Ascending aorta (tissue), 2 donors: ENCODE data around the gene REP15. TPM values are rescaled to one million over a fixed set of nuclear protein-coding genes. Genes with fewer than 3 reads are reported as not detected.
"Not testable (repeated sequence)": the region's sequence is repeated elsewhere in the genome, so short reads cannot be mapped to it uniquely, and the experiment has no call there.

ENCODE experiments used
- DNase-seq, 2 donors: peaks; one replicate each; pipeline ENCODE4 v3.0.0-alpha.2; 2019; ENCODE audit warnings: low spot score in 2 of 2
- H3K27ac ChIP-seq, 2 donors: fragments of 200-600 bp; sonication (generic); one replicate each; pipeline ENCODE4 v1.5.1; 2016 to 2017; ENCODE audit warnings: mild to moderate bottlenecking in 1 of 2
- H3K27me3 ChIP-seq: fragments of 200-600 bp; sonication (generic); one replicate; pipeline ENCODE4 v1.5.1; 2017
- H3K36me3 ChIP-seq, 2 donors: fragments of 200-600 bp; sonication (generic); one replicate each; pipeline ENCODE4 v1.5.1; 2016
- H3K4me1 ChIP-seq, 2 donors: fragments of 200-600 bp; sonication (generic); one replicate each; pipeline ENCODE4 v1.5.1; 2016 to 2017; ENCODE audit warnings: mild to moderate bottlenecking in 1 of 2
- H3K4me3 ChIP-seq, 2 donors: fragments of 200-600 bp; sonication (generic); one replicate each; pipeline ENCODE4 v1.5.1; 2016 to 2017; ENCODE audit warnings: mild to moderate bottlenecking in 1 of 2
- H3K9me3 ChIP-seq, 2 donors: fragments of 200-600 bp; sonication (generic); one replicate each; pipeline ENCODE4 v1.5.1; 2016
- intact Hi-C: fragments of 100-400 bp; cut with DNase I; formaldehyde crosslinking; loops from one replicate; pipeline ENCODE4 v1.15.1; 2023
- total RNA-seq: library from RNA; depleted of rRNA; stranded (reverse); fragments of >200 nt; gene quantifications from one replicate; pipeline ENCODE4 v1.1.0, GENCODE V29; 2016
- TF ChIP-seq, protein P1 (sequence below), 3 experiments: fragments of 200-600 bp in 2 of 3; fragments of 450-650 bp in 1 of 3; sonication (generic) in 2 of 3; IDR thresholded peaks; one replicate each; pipeline ENCODE4 v1.5.1; 2016 to 2019; ENCODE audit warnings: antibody characterized with exemption in 3 of 3, mild to moderate bottlenecking in 1 of 3, moderate library complexity in 1 of 3

Gene REP15
- not detected for total RNA-seq

DNA sequence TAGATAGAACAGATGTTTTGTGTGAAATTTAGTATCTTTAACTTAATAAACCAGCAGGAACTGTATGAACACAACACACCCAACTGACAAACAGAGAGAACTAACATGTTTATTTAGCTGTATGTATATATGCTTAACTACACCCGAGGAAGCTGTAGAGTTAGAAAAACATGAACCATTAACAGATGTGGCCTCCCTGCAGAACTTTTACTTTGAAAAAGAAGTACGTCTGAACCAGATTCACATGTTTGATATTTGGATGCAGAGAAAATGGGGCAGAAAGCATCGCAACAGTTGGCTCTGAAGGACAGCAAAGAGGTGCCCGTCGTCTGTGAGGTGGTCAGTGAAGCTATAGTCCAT is at the start of gene REP15:
TSS of gene REP15 (plus strand) at position 155 of the 360 bp plus-strand sequence. CDS start at position 271, 116 bp downstream.
- Histone ChIP-seq H3K4me3 (no peak within 1 kb of the TSS), H3K27me3 (no peaks in the 10 kb centered on the region), H3K4me1 (no peaks in the 10 kb centered on the region), H3K9me3 (no peaks in the 10 kb centered on the region), H3K36me3 (peaks cover 31 to 54% of the 10 kb centered on the region in 2 donors), H3K27ac (no peak within 1 kb of the TSS)
- TF ChIP-seq, protein P1, sequence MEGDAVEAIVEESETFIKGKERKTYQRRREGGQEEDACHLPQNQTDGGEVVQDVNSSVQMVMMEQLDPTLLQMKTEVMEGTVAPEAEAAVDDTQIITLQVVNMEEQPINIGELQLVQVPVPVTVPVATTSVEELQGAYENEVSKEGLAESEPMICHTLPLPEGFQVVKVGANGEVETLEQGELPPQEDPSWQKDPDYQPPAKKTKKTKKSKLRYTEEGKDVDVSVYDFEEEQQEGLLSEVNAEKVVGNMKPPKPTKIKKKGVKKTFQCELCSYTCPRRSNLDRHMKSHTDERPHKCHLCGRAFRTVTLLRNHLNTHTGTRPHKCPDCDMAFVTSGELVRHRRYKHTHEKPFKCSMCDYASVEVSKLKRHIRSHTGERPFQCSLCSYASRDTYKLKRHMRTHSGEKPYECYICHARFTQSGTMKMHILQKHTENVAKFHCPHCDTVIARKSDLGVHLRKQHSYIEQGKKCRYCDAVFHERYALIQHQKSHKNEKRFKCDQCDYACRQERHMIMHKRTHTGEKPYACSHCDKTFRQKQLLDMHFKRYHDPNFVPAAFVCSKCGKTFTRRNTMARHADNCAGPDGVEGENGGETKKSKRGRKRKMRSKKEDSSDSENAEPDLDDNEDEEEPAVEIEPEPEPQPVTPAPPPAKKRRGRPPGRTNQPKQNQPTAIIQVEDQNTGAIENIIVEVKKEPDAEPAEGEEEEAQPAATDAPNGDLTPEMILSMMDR (IDR thresholded peaks at IDR 0.05), result no peak
- intact Hi-C loops, result no loop called here
- no peak for DNase-seq

- H3K27me3 ChIP-seq, result no peaks in the 10 kb centered on the region
- no peak overlapping the region for H3K27ac ChIP-seq
- TF ChIP-seq, protein P1 (IDR thresholded peaks at IDR 0.05), result no peak
- intact Hi-C loops, result loop anchor here (5.0 kb wide), 2 partner anchors 213 to 318 kb away; partner anchors contain the start of gene BMAL2
- H3K4me3 ChIP-seq, result no peak overlapping the region
- no peak for DNase-seq
- no peaks in the 10 kb centered on the region for H3K9me3 ChIP-seq
- H3K36me3 ChIP-seq, result peaks cover 9 to 10% of the 10 kb centered on the region in 2 donors
- peaks cover 0 to 13% of the 10 kb centered on the region in 2 donors for H3K4me1 ChIP-seq
Observed at GRCh38 chr12:27650011-27650410, 46.2 kb upstream of the REP15 start.

GRCh38 chr12:27651201-27651600 is 45.0 kb upstream of the REP15 start:
- Histone ChIP-seq H3K27me3 (no peaks in the 10 kb centered on the region), H3K4me3 (no peak overlapping the region), H3K27ac (peak overlapping the region; percentile 2 to 27), H3K9me3 (no peaks in the 10 kb centered on the region), H3K4me1 (peaks cover 0 to 6% of the 10 kb centered on the region in 2 donors), H3K36me3 (peaks cover 10 to 13% of the 10 kb centered on the region in 2 donors)
- TF ChIP-seq, protein P1 (IDR thresholded peaks at IDR 0.05), result no peak
- no peak for DNase-seq
- intact Hi-C loops, result loop anchor here (5.0 kb wide), 2 partner anchors 214 to 319 kb away; partner anchors contain the start of gene BMAL2

DNA sequence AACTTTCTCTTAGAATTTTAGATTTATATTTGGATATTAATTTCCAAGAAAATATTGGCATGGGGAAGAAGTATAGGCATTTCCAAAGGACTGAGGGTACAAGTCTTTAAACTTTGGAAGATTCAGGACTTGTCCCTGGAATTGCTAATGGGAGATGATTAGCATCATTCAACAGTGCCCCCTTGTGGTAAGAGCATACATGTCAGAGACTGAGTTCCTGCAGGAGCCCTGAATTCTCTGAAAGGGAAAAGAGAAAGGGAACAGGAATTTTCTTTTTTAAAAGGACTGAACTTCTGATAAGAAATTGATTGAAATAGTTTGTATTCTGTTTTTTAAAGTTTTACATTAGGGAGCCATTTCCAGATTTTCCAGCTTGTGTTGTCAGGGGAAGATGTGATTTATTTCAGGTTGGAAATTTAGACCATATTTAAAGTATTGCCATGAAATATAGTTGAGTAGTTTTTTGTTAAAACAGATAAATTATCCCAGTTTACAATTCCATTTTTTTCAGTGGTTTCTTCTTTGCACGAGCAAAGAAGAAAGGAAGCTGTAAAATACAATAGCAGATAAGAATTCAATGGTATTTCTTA is 44.0 kb upstream of the REP15 start:
- no peak overlapping the region for H3K4me3 ChIP-seq
- no peaks in the 10 kb centered on the region for H3K9me3 ChIP-seq
- TF ChIP-seq, protein P1 (IDR thresholded peaks at IDR 0.05), result peak; percentile 74 to 85 (median 79)
- no peak for DNase-seq
- peaks cover 10 to 13% of the 10 kb centered on the region in 2 donors for H3K36me3 ChIP-seq
- H3K27ac ChIP-seq, result peak overlapping the region in 1 of 2 donors; percentile 2
- peaks cover 0 to 14% of the 10 kb centered on the region in 2 donors for H3K4me1 ChIP-seq
- no peaks in the 10 kb centered on the region for H3K27me3 ChIP-seq
- intact Hi-C loops, result loop anchor here (2.0 to 5.0 kb wide), 3 partner anchors 215 to 320 kb away; partner anchors contain the start of gene BMAL2

DNA sequence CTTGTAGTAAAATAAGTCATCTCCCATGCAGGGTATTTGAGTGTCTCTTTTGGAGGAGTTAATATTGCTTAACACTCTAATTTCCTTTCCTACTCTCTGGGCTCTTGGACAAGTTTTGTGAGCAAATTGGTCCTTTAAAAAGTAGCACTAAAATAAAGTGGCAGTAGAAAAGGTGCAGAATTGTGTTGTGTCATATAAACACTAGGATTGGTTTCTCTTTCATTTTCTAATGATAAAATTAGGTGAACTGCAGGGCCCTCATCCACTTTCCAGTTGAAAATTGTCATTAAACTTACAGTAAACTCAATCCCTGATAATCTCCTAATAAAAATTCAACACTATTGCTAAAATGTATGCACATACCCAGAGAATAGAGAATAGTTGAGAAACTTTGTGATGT is 42.6 kb upstream of the REP15 start:
- no peak overlapping the region for H3K4me3 ChIP-seq
- no peaks in the 10 kb centered on the region for H3K27me3 ChIP-seq
- H3K9me3 ChIP-seq, result no peaks in the 10 kb centered on the region
- peaks cover 5 to 16% of the 10 kb centered on the region in 2 donors for H3K36me3 ChIP-seq
- TF ChIP-seq, protein P1 (IDR thresholded peaks at IDR 0.05), result no peak
- H3K27ac ChIP-seq, result peak overlapping the region in 1 of 2 donors; percentile 36
- peaks cover 0 to 17% of the 10 kb centered on the region in 2 donors for H3K4me1 ChIP-seq
- intact Hi-C loops, result loop anchor here (2.0 to 5.0 kb wide), 3 partner anchors 216 to 321 kb away; partner anchors contain the start of gene BMAL2
- DNase-seq, result no peak

GRCh38 chr12:27655476-27655875 is 40.8 kb upstream of the REP15 start:
- H3K4me3 ChIP-seq, intact Hi-C loops: not testable (repeated sequence)
- peaks cover 0 to 19% of the 10 kb centered on the region in 2 donors for H3K36me3 ChIP-seq

More at GRCh38 chr12:27655476-27655875, 40.8 kb upstream of the REP15 start:
- H3K27ac ChIP-seq, result peak overlapping the region; percentile 73 to 79
- DNase-seq, H3K9me3 ChIP-seq, H3K27me3 ChIP-seq: not testable (repeated sequence)
- peaks cover 0 to 17% of the 10 kb centered on the region in 2 donors for H3K4me1 ChIP-seq
